ACC112 (cell line): ENCODE measurements around the gene MYBL2.
A peak's percentile ranks its signal among the peaks of the same experiment; 100 is the strongest.

ENCODE experiments used
- H2AFZ ChIP-seq: fragments of 200-600 bp; sonication (generic); one replicate; pipeline ENCODE4 v1.6.0; 2017; ENCODE audit warnings: antibody characterized with exemption, low read length; ENCODE audit not compliant: unreplicated experiment
- H3K27ac ChIP-seq: fragments of 200-600 bp; sonication (generic); 2 replicates; pipeline ENCODE4 v1.5.1; 2014; ENCODE audit warnings: low read depth, mild to moderate bottlenecking, antibody characterized with exemption, low read length, moderate library complexity
- H3K27me3 ChIP-seq: fragments of 200-600 bp; sonication (generic); 2 replicates; pipeline ENCODE4 v1.6.1; 2014; ENCODE audit warnings: mild to moderate bottlenecking, antibody characterized with exemption, low read length, moderate library complexity, mixed read lengths; ENCODE audit not compliant: insufficient read depth
- H3K36me3 ChIP-seq: fragments of 200-600 bp; sonication (generic); 2 replicates; pipeline ENCODE4 v1.6.1; 2016; ENCODE audit warnings: mild to moderate bottlenecking, antibody characterized with exemption, low read length, moderate library complexity, mixed read lengths; ENCODE audit not compliant: insufficient read depth
- H3K4me1 ChIP-seq: fragments of 200-600 bp; sonication (generic); one replicate; pipeline ENCODE4 v1.6.1; 2016; ENCODE audit warnings: low read length, mixed read lengths; ENCODE audit not compliant: insufficient read depth, unreplicated experiment, control insufficient read depth
- H3K4me3 ChIP-seq: fragments of 200-600 bp; sonication (generic); 2 replicates; pipeline ENCODE4 v1.5.1; 2014; ENCODE audit warnings: mild to moderate bottlenecking, low read depth, low read length
- H3K79me2 ChIP-seq: fragments of 200-600 bp; sonication (generic); one replicate; pipeline ENCODE4 v1.6.0; 2016; ENCODE audit warnings: low read length; ENCODE audit not compliant: control insufficient read depth, unreplicated experiment, insufficient read depth

MYBL2 gene

GRCh38 chr20:43736588-43737158 lies 69.8 kb downstream of the MYBL2 start:
- no peak overlapping the region for H3K4me3 ChIP-seq

GRCh38 chr20:43737925-43738324 lies 71.0 kb downstream of the MYBL2 start:
- Histone ChIP-seq H3K27me3 (peaks cover 9% of the 10 kb centered on the region; the same call in 1 of the 2 replicates), H3K27ac (no peak overlapping the region), H3K4me3 (no peak overlapping the region), H3K4me1 (no peaks in the 10 kb centered on the region), H3K79me2 (no peaks in the 10 kb centered on the region), H3K36me3 (no peaks in the 10 kb centered on the region), H2AFZ (no peak overlapping the region)

More at GRCh38 chr20:43736588-43737158, 69.8 kb downstream of the MYBL2 start:
- H3K79me2 ChIP-seq, result no peaks in the 10 kb centered on the region
- H3K4me1 ChIP-seq, result no peaks in the 10 kb centered on the region
- peaks cover 11% of the 10 kb centered on the region; the same call in 1 of the 2 replicates for H3K27me3 ChIP-seq
- no peaks in the 10 kb centered on the region for H3K36me3 ChIP-seq
- H3K27ac ChIP-seq, result no peak overlapping the region
- no peak overlapping the region for H2AFZ ChIP-seq

- H3K4me3 ChIP-seq, result no peak overlapping the region
- no peak overlapping the region for H3K27ac ChIP-seq
- H3K36me3 ChIP-seq, result no peaks in the 10 kb centered on the region
- no peak overlapping the region for H2AFZ ChIP-seq
- peaks cover 12% of the 10 kb centered on the region; the same call in 1 of the 2 replicates for H3K27me3 ChIP-seq
- H3K4me1 ChIP-seq, result no peaks in the 10 kb centered on the region
- H3K79me2 ChIP-seq, result no peaks in the 10 kb centered on the region
These were observed 72.3 kb downstream of the MYBL2 start for GRCh38 chr20:43739148-43739749.

GRCh38 chr20:43740642-43741041 lies 73.7 kb downstream of the MYBL2 start:
- H3K36me3 ChIP-seq, result no peaks in the 10 kb centered on the region
- H3K4me3 ChIP-seq, result no peak overlapping the region
- no peaks in the 10 kb centered on the region for H3K79me2 ChIP-seq
- no peak overlapping the region for H2AFZ ChIP-seq
- H3K4me1 ChIP-seq, result no peaks in the 10 kb centered on the region
- H3K27ac ChIP-seq, result no peak overlapping the region
- H3K27me3 ChIP-seq, result peaks cover 8% of the 10 kb centered on the region; the same call in 1 of the 2 replicates

- H3K27me3 ChIP-seq, result peaks cover 6% of the 10 kb centered on the region; the same call in 1 of the 2 replicates
- H3K4me1 ChIP-seq, result peaks cover 6% of the 10 kb centered on the region
- no peak overlapping the region for H3K27ac ChIP-seq
- H2AFZ ChIP-seq, result no peak overlapping the region
- H3K36me3 ChIP-seq, result no peaks in the 10 kb centered on the region
- no peaks in the 10 kb centered on the region for H3K79me2 ChIP-seq
- no peak overlapping the region for H3K4me3 ChIP-seq
These were observed 77.3 kb downstream of the MYBL2 start for GRCh38 chr20:43744151-43744611.

GRCh38 chr20:43744966-43745730 lies 78.2 kb downstream of the MYBL2 start:
- Histone ChIP-seq H3K27me3 (peaks cover 6% of the 10 kb centered on the region; the same call in 1 of the 2 replicates), H3K36me3 (no peaks in the 10 kb centered on the region), H3K4me1 (peaks cover 6% of the 10 kb centered on the region), H2AFZ (no peak overlapping the region), H3K79me2 (no peaks in the 10 kb centered on the region), H3K27ac (no peak overlapping the region), H3K4me3 (no peak overlapping the region)

GRCh38 chr20:43746344-43747137 lies 79.6 kb downstream of the MYBL2 start:
- Histone ChIP-seq H3K4me3 (no peak overlapping the region), H3K79me2 (no peaks in the 10 kb centered on the region), H3K36me3 (no peaks in the 10 kb centered on the region), H3K4me1 (peaks cover 13% of the 10 kb centered on the region), H2AFZ (no peak overlapping the region), H3K27me3 (peaks cover 6% of the 10 kb centered on the region; the same call in 1 of the 2 replicates), H3K27ac (no peak overlapping the region)

- H3K79me2 ChIP-seq, result no peaks in the 10 kb centered on the region
- H3K4me3 ChIP-seq, result no peak overlapping the region
- H2AFZ ChIP-seq, result no peak overlapping the region
- no peaks in the 10 kb centered on the region for H3K36me3 ChIP-seq
- H3K27me3 ChIP-seq, result 0 out of 2 replicates have a peak, but pooled peaks cover 3% of the 10 kb centered on the region
- peaks cover 22% of the 10 kb centered on the region for H3K4me1 ChIP-seq
- H3K27ac ChIP-seq, result no peak overlapping the region
These were observed 81.4 kb downstream of the MYBL2 start for GRCh38 chr20:43748274-43748673.

GRCh38 chr20:43749734-43750294 lies 82.9 kb downstream of the MYBL2 start:
- Histone ChIP-seq H3K4me3 (no peak overlapping the region), H3K4me1 (peaks cover 22% of the 10 kb centered on the region), H3K27me3 (no peaks in the 10 kb centered on the region), H3K27ac (no peak overlapping the region), H2AFZ (no peak overlapping the region), H3K36me3 (no peaks in the 10 kb centered on the region), H3K79me2 (no peaks in the 10 kb centered on the region)

- Histone ChIP-seq H3K27me3 (no peaks in the 10 kb centered on the region), H3K36me3 (no peaks in the 10 kb centered on the region), H3K4me1 (peaks cover 22% of the 10 kb centered on the region), H2AFZ (no peak overlapping the region), H3K27ac (peak overlapping the region; percentile 18; the same call in 1 of the 2 replicates), H3K79me2 (no peaks in the 10 kb centered on the region), H3K4me3 (no peak overlapping the region)
These were observed 83.9 kb downstream of the MYBL2 start for GRCh38 chr20:43750774-43751166.
